Adrenal gland (tissue), 12 donors: ENCODE results near the gene NDUFS6. TPM values are rescaled to one million over a fixed set of nuclear protein-coding genes. Genes with fewer than 3 reads are reported as not detected.

Source experiments
- DNase-seq, 7 donors: peaks; one replicate each; pipeline ENCODE4 v3.0.0-alpha.2; 2019 to 2020
- H3K27ac ChIP-seq, 5 donors: fragments of 200-600 bp; sonication (generic) in 4 of 5; 1 replicate in 3 of 5; 2 replicates in 2 of 5; pipeline versions ENCODE4 v1.5.1 to v1.8.0; 2016 to 2020; ENCODE audit warnings: mild to moderate bottlenecking in 1 of 5
- H3K27me3 ChIP-seq: fragments of 200-600 bp; 2 replicates; pipeline ENCODE4 v1.8.0; 2021
- H3K36me3 ChIP-seq, 2 donors: fragments of 200-600 bp; replicated peaks in 1 of 2; 1 replicate in 1 of 2; 2 replicates in 1 of 2; pipeline versions ENCODE4 v1.5.1 to v1.8.0; 2018 to 2022
- H3K4me1 ChIP-seq, 2 donors: fragments of 200-600 bp; replicated peaks in 1 of 2; 1 replicate in 1 of 2; 2 replicates in 1 of 2; pipeline versions ENCODE4 v1.5.1 to v1.8.0; 2018 to 2021
- H3K4me3 ChIP-seq, 4 donors: fragments of 200-600 bp; sonication (generic) in 3 of 4; one replicate each; pipeline ENCODE4 v1.5.1; 2016 to 2018
- H3K9me3 ChIP-seq, 3 donors: fragments of 200-600 bp; sonication (generic) in 1 of 3; replicated peaks in 1 of 3; 1 replicate in 2 of 3; 2 replicates in 1 of 3; pipeline versions ENCODE4 v1.5.1 to v1.8.0; 2016 to 2021
- POLR2A ChIP-seq, 2 donors: fragments of 450-650 bp; IDR thresholded peaks; one replicate each; pipeline ENCODE4 v1.6.1; 2017; ENCODE audit warnings: antibody characterized with exemption in 2 of 2, mild to moderate bottlenecking in 2 of 2, moderate library complexity in 1 of 2
- WGBS, 4 donors: extraction: QIAGEN DNeasy Blood & Tissue Kit in 2 of 4; methylation state at CpG; one replicate each; pipeline versions ENCODE4 v1.1.5 to v1.1.7; 2013 to 2017; 5-methylcytosine and 5-hydroxymethylcytosine counted together
- intact Hi-C, 2 donors: fragments of 100-400 bp; cut with DNase I; formaldehyde crosslinking; loops; one replicate each; pipeline versions ENCODE4 v1.14.1 to v1.15.0; 2022 to 2023
- polyA plus RNA-seq, 3 donors: library from polyadenylated mRNA; stranded (reverse); fragments of 200-250 nt in 2 of 3; fragments of 350-450 nt in 1 of 3; fragmentation: Illumina TruSeq in 1 of 3; extraction: RNeasy Lipid Tissue Mini Kit (QIAGEN cat#74804) in 1 of 3; gene quantifications; one replicate each; pipeline ENCODE4 v1.2.3, GENCODE V29; 2013 to 2014
- total RNA-seq, 9 donors: library from RNA; depleted of rRNA in 4 of 9; stranded (reverse); fragments of >200 nt in 4 of 9; fragments of 120-200 nt in 1 of 9; fragmentation: NEBNext Ultra II Directional in 1 of 9; extraction: Animal tissue kit (Norgen Biotek cat#: 25700) in 1 of 9; gene quantifications; one replicate each; pipeline versions ENCODE4 v1.1.0 to v1.2.4, GENCODE V29; 2013 to 2023
- TF ChIP-seq, protein P1 (sequence below), 6 experiments: fragments of 450-650 bp in 4 of 6; fragments of 200-600 bp in 2 of 6; sonication (generic) in 1 of 6; IDR thresholded peaks; 1 replicate in 5 of 6; 2 replicates in 1 of 6; pipeline versions ENCODE4 v1.5.1 to v1.8.0; 2016 to 2021; ENCODE audit warnings: antibody characterized with exemption in 6 of 6, mild to moderate bottlenecking in 2 of 6, moderate library complexity in 1 of 6
- donor health status: healthy with polysubstance abuse.
- donor health status: Bipolar disorder and iron deficiency.
- donor health status: DM: yes; HTN: yes; CAD: no.
- donor health status: DM: no; HTN: no; CAD: no.
- donor health status: DM: no; HTN: no; CAD: no.
- donor health status: DM: yes; HTN: yes; CAD: no.

Gene NDUFS6
- total and polyA plus RNA-seq, 12 donors = 23.3 to 75.8 (median 37.9) TPM

GRCh38 chr5:1763548-1763911 is 37.7 kb upstream of the NDUFS6 start:
- intact Hi-C loops = loop anchor here in 1 of 2 donors (10.0 kb wide), 1 partner anchor 271 kb away; no protein-coding TSS in a partner anchor
- peak; percentile 27 to 67 (median 51) for DNase-seq
- Histone ChIP-seq H3K4me1 (no peaks in the 10 kb centered on the region), H3K4me3 (no peak overlapping the region), H3K27me3 (no peaks in the 10 kb centered on the region), H3K27ac (no peak overlapping the region), H3K9me3 (no peaks in the 10 kb centered on the region), H3K36me3 (no peaks in the 10 kb centered on the region)
- TF ChIP-seq POLR2A (IDR thresholded peaks at IDR 0.05) = no peak
- TF ChIP-seq, protein P1, sequence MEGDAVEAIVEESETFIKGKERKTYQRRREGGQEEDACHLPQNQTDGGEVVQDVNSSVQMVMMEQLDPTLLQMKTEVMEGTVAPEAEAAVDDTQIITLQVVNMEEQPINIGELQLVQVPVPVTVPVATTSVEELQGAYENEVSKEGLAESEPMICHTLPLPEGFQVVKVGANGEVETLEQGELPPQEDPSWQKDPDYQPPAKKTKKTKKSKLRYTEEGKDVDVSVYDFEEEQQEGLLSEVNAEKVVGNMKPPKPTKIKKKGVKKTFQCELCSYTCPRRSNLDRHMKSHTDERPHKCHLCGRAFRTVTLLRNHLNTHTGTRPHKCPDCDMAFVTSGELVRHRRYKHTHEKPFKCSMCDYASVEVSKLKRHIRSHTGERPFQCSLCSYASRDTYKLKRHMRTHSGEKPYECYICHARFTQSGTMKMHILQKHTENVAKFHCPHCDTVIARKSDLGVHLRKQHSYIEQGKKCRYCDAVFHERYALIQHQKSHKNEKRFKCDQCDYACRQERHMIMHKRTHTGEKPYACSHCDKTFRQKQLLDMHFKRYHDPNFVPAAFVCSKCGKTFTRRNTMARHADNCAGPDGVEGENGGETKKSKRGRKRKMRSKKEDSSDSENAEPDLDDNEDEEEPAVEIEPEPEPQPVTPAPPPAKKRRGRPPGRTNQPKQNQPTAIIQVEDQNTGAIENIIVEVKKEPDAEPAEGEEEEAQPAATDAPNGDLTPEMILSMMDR (IDR thresholded peaks at IDR 0.05) = peak; percentile 30 to 62 (median 54)
- WGBS, 4 donors = 29 to 35% (median 31%) methylated on average over 12 to 15 of the region's 15 CpGs

DNA sequence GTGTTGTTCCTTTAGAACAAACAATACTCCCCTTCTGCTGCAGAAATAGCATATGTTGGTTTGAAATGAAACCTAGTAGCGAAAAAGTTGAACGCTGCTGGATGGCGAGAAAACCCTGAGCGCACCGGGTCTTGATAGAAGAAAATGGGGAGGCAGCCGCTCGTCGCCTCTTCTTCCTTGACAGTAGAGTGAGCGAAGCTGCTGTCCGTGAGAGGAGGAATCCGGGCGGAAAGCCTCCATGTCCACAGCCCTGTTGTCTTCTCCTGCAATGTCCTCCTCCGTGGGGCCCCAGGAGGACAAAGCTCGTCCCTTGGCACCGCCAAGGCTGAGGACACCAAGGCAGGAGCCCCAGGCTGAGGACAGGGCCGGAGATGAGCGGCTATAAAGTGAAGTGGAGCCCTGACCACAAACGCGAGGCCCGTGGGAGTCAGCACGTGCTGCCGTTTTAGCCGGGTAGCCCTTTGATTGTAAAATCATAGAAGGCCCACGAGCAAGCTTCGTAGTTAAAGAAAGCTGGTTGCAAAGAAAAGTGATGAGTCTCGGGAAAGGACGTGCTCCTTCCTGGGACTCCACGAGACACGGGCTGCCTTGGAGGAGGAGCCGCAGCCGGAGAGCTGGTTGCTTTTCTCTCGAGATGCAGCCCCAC is 37.1 kb upstream of the NDUFS6 start:
- no peaks in the 10 kb centered on the region for H3K9me3 ChIP-seq

GRCh38 chr5:1764606-1764960 is 36.6 kb upstream of the NDUFS6 start:
- Histone ChIP-seq H3K27ac (no peak overlapping the region), H3K4me1 (no peaks in the 10 kb centered on the region), H3K9me3 (no peaks in the 10 kb centered on the region), H3K36me3 (no peaks in the 10 kb centered on the region), H3K4me3 (no peak overlapping the region), H3K27me3 (no peaks in the 10 kb centered on the region)
- TF ChIP-seq, protein P1 (IDR thresholded peaks at IDR 0.05) = no peak
- TF ChIP-seq POLR2A (IDR thresholded peaks at IDR 0.05) = no peak
- WGBS, 4 donors = 74 to 88% (median 80%) methylated on average over 11 of the region's 11 CpGs
- DNase-seq = no peak
- intact Hi-C loops = loop anchor here in 1 of 2 donors (10.0 kb wide), 1 partner anchor 270 kb away; no protein-coding TSS in a partner anchor

More for the DNA sequence above, 37.1 kb upstream of the NDUFS6 start:
- WGBS, 4 donors = 67 to 80% (median 76%) methylated on average over 31 to 32 of the region's 32 CpGs
- no peak overlapping the region for H3K27ac ChIP-seq
- DNase-seq = peak in 2 of 7 donors; percentile 5 to 14
- H3K36me3 ChIP-seq = no peaks in the 10 kb centered on the region
- no peaks in the 10 kb centered on the region for H3K4me1 ChIP-seq
- no peak overlapping the region for H3K4me3 ChIP-seq
- intact Hi-C loops = loop anchor here in 1 of 2 donors (10.0 kb wide), 1 partner anchor 271 kb away; no protein-coding TSS in a partner anchor
- no peaks in the 10 kb centered on the region for H3K27me3 ChIP-seq
- no peak for TF ChIP-seq POLR2A (IDR thresholded peaks at IDR 0.05)
- TF ChIP-seq, protein P1 (IDR thresholded peaks at IDR 0.05) = no peak

DNA sequence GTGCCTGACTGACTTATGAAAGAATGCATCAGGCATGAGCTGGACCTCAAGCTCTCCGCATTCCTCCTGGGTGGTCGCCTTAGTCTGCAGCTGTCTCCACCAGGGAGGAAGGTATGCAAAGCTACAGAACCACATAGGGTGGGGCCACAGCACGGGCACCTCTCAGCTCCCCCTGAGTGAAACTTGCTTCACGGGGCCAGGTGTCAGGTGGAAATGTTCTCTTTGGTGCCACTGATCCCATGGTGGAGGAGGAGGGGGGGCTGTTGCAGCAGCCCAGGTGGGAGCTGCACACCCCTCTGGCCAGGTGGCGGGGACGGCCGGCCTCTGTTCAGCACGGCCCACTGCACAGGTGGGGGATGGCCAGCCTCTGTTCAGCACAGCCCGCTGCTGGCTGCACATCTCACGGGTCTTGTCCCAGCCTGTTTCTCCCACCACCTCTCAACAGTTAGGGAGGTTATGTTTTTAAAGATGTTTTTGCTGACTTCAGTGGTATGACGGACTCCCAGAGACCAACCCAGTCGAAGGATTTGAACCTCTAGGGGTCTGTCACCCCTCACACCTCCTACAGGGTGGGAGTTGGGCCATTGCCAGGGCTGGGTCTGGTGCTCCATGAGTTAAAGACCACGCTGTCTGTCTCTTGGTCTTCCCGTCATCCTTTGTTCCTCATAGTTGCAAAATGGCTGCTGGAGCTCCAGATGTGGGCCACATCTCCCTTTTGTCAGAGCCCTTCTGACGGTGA is 35.9 kb upstream of the NDUFS6 start:
- WGBS, 4 donors = 81 to 85% (median 82%) methylated on average over 13 to 15 of the region's 15 CpGs
- intact Hi-C loops = loop anchor here in 1 of 2 donors (10.0 kb wide), 1 partner anchor 269 kb away; no protein-coding TSS in a partner anchor
- Histone ChIP-seq H3K4me1 (no peaks in the 10 kb centered on the region), H3K27me3 (no peaks in the 10 kb centered on the region), H3K27ac (no peak overlapping the region), H3K4me3 (no peak overlapping the region), H3K9me3 (no peaks in the 10 kb centered on the region), H3K36me3 (no peaks in the 10 kb centered on the region)
- DNase-seq = no peak
- TF ChIP-seq, protein P1 (IDR thresholded peaks at IDR 0.05) = no peak
- no peak for TF ChIP-seq POLR2A (IDR thresholded peaks at IDR 0.05)
